GM12878 (cell line): ENCODE data around the gene TIMP3. TPM values are rescaled to one million over a fixed set of nuclear protein-coding genes. Genes with fewer than 3 reads are reported as not detected.

Source experiments
- ATAC-seq: fragments of 200-7000 bp; cut with Tn5 transposase; 3 replicates; pipeline ENCODE4 v1.9.1; 2020; ENCODE audit warnings: mild to moderate bottlenecking, moderate library complexity
- BruUV-seq: library from RNA; stranded (reverse); fragments of 400-500 nt; replicated peaks from 2 replicates; lab custom pipeline; 2021; lab: Mats Ljungman, UMichigan
- CTCF ChIA-PET: fragments of 300-600 bp; sonication (Branson Sonifier 250); formaldehyde crosslinking; extraction: SDS; loops from one replicate; lab custom pipeline; 2021; ENCODE audit warnings: inconsistent platforms; lab: Yijun Ruan, JAX
- POLR2A ChIA-PET: fragments of 350-600 bp; formaldehyde crosslinking; extraction: SDS; loops from one replicate; lab custom pipeline; 2021; ENCODE audit warnings: inconsistent platforms; lab: Charles Lee
- RAD21 ChIA-PET: fragments of 300-600 bp; sonication (Branson Sonifier 250); formaldehyde crosslinking; loops from one replicate; lab custom pipeline; 2023; ENCODE audit warnings: antibody characterized with exemption; ENCODE audit not compliant: unreplicated experiment; lab: Charles Lee
- SMC1A ChIA-PET: fragments of 300-600 bp; sonication (Branson Sonifier 250); formaldehyde crosslinking; loops from one replicate; lab custom pipeline; 2023; ENCODE audit not compliant: unreplicated experiment, uncharacterized antibody; lab: Charles Lee
- DNase-seq: peaks from one replicate; pipeline ENCODE4 v3.0.0-alpha.2; 2011; ENCODE audit warnings: low read depth, low spot score
- FAIRE-seq: peaks from 3 replicates; lab custom pipeline; 2011; peaks lifted over from hg19 to GRCh38; lab: Jason Lieb, UNC
- H2AFZ ChIP-seq: 2 replicates; pipeline ENCODE4 v1.6.0; 2011; ENCODE audit warnings: low read depth, low read length, control low read depth; ENCODE audit not compliant: control insufficient read depth
- H3K27ac ChIP-seq: 2 replicates; pipeline ENCODE4 v1.5.1; 2011; ENCODE audit warnings: control low read depth; ENCODE audit not compliant: control insufficient read depth, insufficient read depth
- H3K27me3 ChIP-seq, 2 experiments: replicated peaks in 1 of 2; 2 replicates each; pipeline versions ENCODE4 v1.6.0 to v1.6.1; 2011; ENCODE audit warnings: low read length in 1 of 2; ENCODE audit not compliant: control insufficient read depth in 2 of 2, insufficient read depth in 2 of 2
- H3K36me3 ChIP-seq, 2 experiments: 2 replicates each; pipeline ENCODE4 v1.5.1; 2011; ENCODE audit warnings: low read length in 1 of 2; ENCODE audit not compliant: control insufficient read depth in 2 of 2, insufficient read depth in 2 of 2
- H3K4me1 ChIP-seq: 2 replicates; pipeline ENCODE4 v1.6.1; 2011; ENCODE audit warnings: mild to moderate bottlenecking, low read length, moderate library complexity, mixed read lengths; ENCODE audit not compliant: control insufficient read depth, insufficient read depth
- H3K4me2 ChIP-seq: 2 replicates; pipeline ENCODE4 v1.6.0; 2011; ENCODE audit warnings: control low read depth; ENCODE audit not compliant: control insufficient read depth, insufficient read depth
- H3K4me3 ChIP-seq: fragments of 200-600 bp; sonication (generic); 2 replicates; pipeline ENCODE4 v1.5.1; 2016
- H3K79me2 ChIP-seq: 2 replicates; pipeline ENCODE4 v1.6.0; 2011; ENCODE audit warnings: low read length; ENCODE audit not compliant: control insufficient read depth, insufficient read depth
- H3K9ac ChIP-seq: 2 replicates; pipeline ENCODE4 v1.8.0; 2011; ENCODE audit warnings: low read length, control low read depth, mixed read lengths; ENCODE audit not compliant: control insufficient read depth, insufficient read depth
- H3K9me3 ChIP-seq: replicated peaks from 3 replicates; pipeline ENCODE4 v1.5.1; 2011; ENCODE audit warnings: mild to moderate bottlenecking, low read length; ENCODE audit not compliant: control insufficient read depth, insufficient read depth
- H4K20me1 ChIP-seq: 2 replicates; pipeline ENCODE4 v1.6.0; 2011; ENCODE audit not compliant: control insufficient read depth, insufficient read depth
- CBX5 ChIP-seq: sonication (generic); IDR thresholded peaks from 2 replicates; pipeline ENCODE4 v1.6.1; 2016; ENCODE audit warnings: low read depth, moderate library complexity, mild to moderate bottlenecking, inconsistent platforms
- FOXK2 ChIP-seq: fragments of 450-650 bp; IDR thresholded peaks from 2 replicates; pipeline ENCODE4 v1.6.1; 2017; ENCODE audit warnings: mild to moderate bottlenecking, moderate library complexity
- GATAD2B ChIP-seq: fragments of 450-650 bp; conservative IDR thresholded peaks from 2 replicates; pipeline ENCODE4 v1.6.1; 2017; ENCODE audit warnings: low read depth, mild to moderate bottlenecking, moderate library complexity
- JUND ChIP-seq: IDR thresholded peaks from 2 replicates; pipeline ENCODE4 v1.6.1; 2012; ENCODE audit warnings: low read depth, mild to moderate bottlenecking, low read length, improper control_type of control experiment, moderate library complexity
- KDM1A ChIP-seq: fragments of 200-600 bp; sonication (generic); IDR thresholded peaks from 2 replicates; pipeline ENCODE4 v1.6.1; 2016; ENCODE audit warnings: borderline replicate concordance
- PAX5 ChIP-seq: IDR thresholded peaks from 2 replicates; pipeline ENCODE4 v1.6.1; 2011; ENCODE audit warnings: low read depth, low read length, borderline replicate concordance
- RAD51 ChIP-seq: fragments of 450-650 bp; IDR thresholded peaks from 2 replicates; pipeline ENCODE4 v1.6.1; 2016; ENCODE audit warnings: moderate library complexity, mild to moderate bottlenecking, inconsistent platforms
- RCOR1 ChIP-seq: conservative IDR thresholded peaks from 2 replicates; pipeline ENCODE4 v1.6.1; 2012; ENCODE audit warnings: low read depth, low read length, improper control_type of control experiment
- RFX5 ChIP-seq: IDR thresholded peaks from 2 replicates; pipeline ENCODE4 v1.6.1; 2011; ENCODE audit warnings: low read depth, low read length, improper control_type of control experiment
- SMC3 ChIP-seq: IDR thresholded peaks from 2 replicates; pipeline ENCODE4 v1.6.1; 2011; ENCODE audit warnings: low read length, improper control_type of control experiment, borderline replicate concordance
- STAT3 ChIP-seq: IDR thresholded peaks from 2 replicates; pipeline ENCODE4 v1.6.1; 2011; ENCODE audit warnings: low read depth, low read length, improper control_type of control experiment
- ZNF384 ChIP-seq: IDR thresholded peaks from 2 replicates; pipeline ENCODE4 v1.6.1; 2012; ENCODE audit warnings: low read depth, mild to moderate bottlenecking, low read length, improper control_type of control experiment, borderline replicate concordance
- ZNF622 ChIP-seq: fragments of 450-650 bp; IDR thresholded peaks from 2 replicates; pipeline ENCODE4 v1.6.1; 2017; ENCODE audit warnings: mild to moderate bottlenecking, inconsistent platforms
- ZSCAN29 ChIP-seq: fragments of 450-650 bp; IDR thresholded peaks from 2 replicates; pipeline ENCODE4 v1.6.1; 2017; ENCODE audit warnings: mild to moderate bottlenecking, moderate library complexity
- ZZZ3 ChIP-seq: IDR thresholded peaks from 2 replicates; pipeline ENCODE4 v1.6.1; 2011; ENCODE audit warnings: low read depth; ENCODE audit not compliant: control insufficient read depth, insufficient read length
- WGBS: methylation state at CpG from one replicate; pipeline ENCODE4 v1.1.6; 2016; ENCODE audit warnings: low lambda C conversion rate; ENCODE audit not compliant: insufficient replicate concordance, insufficient coverage; ENCODE audit errors: missing lambda C conversion rate; 5-methylcytosine and 5-hydroxymethylcytosine counted together
- in situ Hi-C: fragments of 300-500 bp; cut with MboI; formaldehyde crosslinking; loops from 9 replicates; pipeline ENCODE4 v1.14.3; 2018; ENCODE audit warnings: mixed read lengths
- intact Hi-C: fragments of 100-400 bp; cut with micrococcal nuclease; formaldehyde crosslinking; loops from one replicate; pipeline ENCODE4 v1.14.2; 2022; ENCODE audit not compliant: unreplicated experiment
- polyA plus RNA-seq, 11 experiments: library from polyadenylated mRNA; depleted of rRNA in 4 of 11; unstranded in 6 of 11; stranded (reverse) in 5 of 11; fragments of >200 nt; fragmentation: Nextera tagmentation in 4 of 11; fragmentation: Illumina TruSeq in 1 of 11; extraction: Ambion mirVana in 4 of 11; extraction: Trizol in 1 of 11; gene quantifications; 1 replicate in 1 of 11; 2 replicates in 10 of 11; pipeline versions ENCODE4 v1.2.1 to v1.2.3, GENCODE V29; 2011 to 2016; ENCODE audit warnings: inconsistent platforms in 2 of 11, missing spikeins in 2 of 11, low read depth in 1 of 11
- total RNA-seq, 4 experiments: library from RNA; depleted of rRNA in 3 of 4; stranded (reverse); fragments of >200 nt in 3 of 4; fragmentation: Illumina TruSeq in 1 of 4; extraction: Trizol in 1 of 4; gene quantifications; 2 replicates each; pipeline versions ENCODE4 v1.2.1 to v1.2.3, GENCODE V29; 2013 to 2021
- TF ChIP-seq, protein P1 (sequence below): IDR thresholded peaks from 2 replicates; pipeline ENCODE4 v1.6.1; 2011; ENCODE audit warnings: low read depth, low read length, improper control_type of control experiment, borderline replicate concordance
- TF ChIP-seq, protein P2 (sequence below): fragments of 450-650 bp; IDR thresholded peaks from 2 replicates; pipeline ENCODE4 v1.6.1; 2017; ENCODE audit warnings: low read depth, mild to moderate bottlenecking, moderate library complexity
- TF ChIP-seq, protein P3 (sequence below): IDR thresholded peaks from 2 replicates; pipeline ENCODE4 v1.6.1; 2012; ENCODE audit warnings: improper control_type of control experiment, low read depth, low read length; ENCODE audit not compliant: insufficient replicate concordance

The TIMP3 gene
- total and polyA plus RNA-seq, 10 of the 15 experiments (the other 5 are each of a cell fraction or from before 2014, with no cell fraction given) = 0.01 to 0.74 (median 0.27) TPM; not detected in 5

DNA sequence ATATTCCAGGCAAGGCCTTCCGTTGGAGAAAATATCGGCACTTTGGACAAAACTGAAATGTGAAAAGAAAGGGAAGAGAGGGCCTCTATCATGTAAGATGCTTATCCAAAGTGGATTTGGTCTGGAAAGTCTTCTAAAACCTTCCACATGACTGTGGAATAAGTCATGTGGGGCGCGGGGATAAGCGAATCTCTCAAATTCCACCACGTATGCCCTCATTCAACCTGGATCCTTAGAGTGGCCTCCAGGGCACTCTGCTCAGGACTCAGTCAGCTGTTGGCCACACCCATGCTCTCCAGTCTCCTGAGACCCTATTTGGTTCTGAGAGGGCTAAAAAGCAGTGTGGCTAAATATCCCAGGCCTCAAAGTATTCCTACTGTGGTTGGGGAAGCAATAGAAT, 2.0 kb upstream of the TIMP3 start:
- Histone ChIP-seq H3K4me3 (no peak overlapping the region), H4K20me1 (no peaks in the 10 kb centered on the region), H3K4me2 (no peak overlapping the region), H3K9me3 (no peaks in the 10 kb centered on the region), H3K79me2 (no peaks in the 10 kb centered on the region), H2AFZ (no peak overlapping the region), H3K9ac (no peak overlapping the region), H3K27me3 (peaks cover 4 to 5% of the 10 kb centered on the region in 2 experiments; a peak in 3 of 4 replicates), H3K27ac (no peak overlapping the region), H3K4me1 (no peaks in the 10 kb centered on the region), H3K36me3 (no peaks in the 10 kb centered on the region)
- ChIA-PET POLR2A (no interaction called here), RAD21 (no interaction called here), SMC1A (no interaction called here), CTCF (interaction anchor here (0.6 to 7.8 kb wide), 2 partner anchors 82 to 270 kb away, joined by 3 to 108 read pairs; no protein-coding TSS in a partner anchor)
- no peak for FAIRE-seq
- 88% methylated on average over 6 of the region's 6 CpGs for WGBS
- ATAC-seq = no peak
- DNase-seq = no peak
- in situ Hi-C loops = loop anchor here (5.0 kb wide), 2 partner anchors 137 to 272 kb away; no protein-coding TSS in a partner anchor
- BruUV-seq = no TSS peak
- intact Hi-C loops = no loop called here
- TF ChIP-seq RAD51 (no peak), ZZZ3 (no peak), RCOR1 (no peak), GATAD2B (no peak), RFX5 (no peak), PAX5 (no peak), JUND (no peak), ZSCAN29 (no peak), STAT3 (no peak), ZNF622 (no peak), CBX5 (no peak), ZNF384 (no peak), SMC3 (no peak), FOXK2 (no peak), KDM1A (no peak)
- TF ChIP-seq, protein P1, sequence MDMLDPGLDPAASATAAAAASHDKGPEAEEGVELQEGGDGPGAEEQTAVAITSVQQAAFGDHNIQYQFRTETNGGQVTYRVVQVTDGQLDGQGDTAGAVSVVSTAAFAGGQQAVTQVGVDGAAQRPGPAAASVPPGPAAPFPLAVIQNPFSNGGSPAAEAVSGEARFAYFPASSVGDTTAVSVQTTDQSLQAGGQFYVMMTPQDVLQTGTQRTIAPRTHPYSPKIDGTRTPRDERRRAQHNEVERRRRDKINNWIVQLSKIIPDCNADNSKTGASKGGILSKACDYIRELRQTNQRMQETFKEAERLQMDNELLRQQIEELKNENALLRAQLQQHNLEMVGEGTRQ = no peak
- TF ChIP-seq, protein P2, sequence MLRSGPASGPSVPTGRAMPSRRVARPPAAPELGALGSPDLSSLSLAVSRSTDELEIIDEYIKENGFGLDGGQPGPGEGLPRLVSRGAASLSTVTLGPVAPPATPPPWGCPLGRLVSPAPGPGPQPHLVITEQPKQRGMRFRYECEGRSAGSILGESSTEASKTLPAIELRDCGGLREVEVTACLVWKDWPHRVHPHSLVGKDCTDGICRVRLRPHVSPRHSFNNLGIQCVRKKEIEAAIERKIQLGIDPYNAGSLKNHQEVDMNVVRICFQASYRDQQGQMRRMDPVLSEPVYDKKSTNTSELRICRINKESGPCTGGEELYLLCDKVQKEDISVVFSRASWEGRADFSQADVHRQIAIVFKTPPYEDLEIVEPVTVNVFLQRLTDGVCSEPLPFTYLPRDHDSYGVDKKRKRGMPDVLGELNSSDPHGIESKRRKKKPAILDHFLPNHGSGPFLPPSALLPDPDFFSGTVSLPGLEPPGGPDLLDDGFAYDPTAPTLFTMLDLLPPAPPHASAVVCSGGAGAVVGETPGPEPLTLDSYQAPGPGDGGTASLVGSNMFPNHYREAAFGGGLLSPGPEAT = no peak
- TF ChIP-seq, protein P3, sequence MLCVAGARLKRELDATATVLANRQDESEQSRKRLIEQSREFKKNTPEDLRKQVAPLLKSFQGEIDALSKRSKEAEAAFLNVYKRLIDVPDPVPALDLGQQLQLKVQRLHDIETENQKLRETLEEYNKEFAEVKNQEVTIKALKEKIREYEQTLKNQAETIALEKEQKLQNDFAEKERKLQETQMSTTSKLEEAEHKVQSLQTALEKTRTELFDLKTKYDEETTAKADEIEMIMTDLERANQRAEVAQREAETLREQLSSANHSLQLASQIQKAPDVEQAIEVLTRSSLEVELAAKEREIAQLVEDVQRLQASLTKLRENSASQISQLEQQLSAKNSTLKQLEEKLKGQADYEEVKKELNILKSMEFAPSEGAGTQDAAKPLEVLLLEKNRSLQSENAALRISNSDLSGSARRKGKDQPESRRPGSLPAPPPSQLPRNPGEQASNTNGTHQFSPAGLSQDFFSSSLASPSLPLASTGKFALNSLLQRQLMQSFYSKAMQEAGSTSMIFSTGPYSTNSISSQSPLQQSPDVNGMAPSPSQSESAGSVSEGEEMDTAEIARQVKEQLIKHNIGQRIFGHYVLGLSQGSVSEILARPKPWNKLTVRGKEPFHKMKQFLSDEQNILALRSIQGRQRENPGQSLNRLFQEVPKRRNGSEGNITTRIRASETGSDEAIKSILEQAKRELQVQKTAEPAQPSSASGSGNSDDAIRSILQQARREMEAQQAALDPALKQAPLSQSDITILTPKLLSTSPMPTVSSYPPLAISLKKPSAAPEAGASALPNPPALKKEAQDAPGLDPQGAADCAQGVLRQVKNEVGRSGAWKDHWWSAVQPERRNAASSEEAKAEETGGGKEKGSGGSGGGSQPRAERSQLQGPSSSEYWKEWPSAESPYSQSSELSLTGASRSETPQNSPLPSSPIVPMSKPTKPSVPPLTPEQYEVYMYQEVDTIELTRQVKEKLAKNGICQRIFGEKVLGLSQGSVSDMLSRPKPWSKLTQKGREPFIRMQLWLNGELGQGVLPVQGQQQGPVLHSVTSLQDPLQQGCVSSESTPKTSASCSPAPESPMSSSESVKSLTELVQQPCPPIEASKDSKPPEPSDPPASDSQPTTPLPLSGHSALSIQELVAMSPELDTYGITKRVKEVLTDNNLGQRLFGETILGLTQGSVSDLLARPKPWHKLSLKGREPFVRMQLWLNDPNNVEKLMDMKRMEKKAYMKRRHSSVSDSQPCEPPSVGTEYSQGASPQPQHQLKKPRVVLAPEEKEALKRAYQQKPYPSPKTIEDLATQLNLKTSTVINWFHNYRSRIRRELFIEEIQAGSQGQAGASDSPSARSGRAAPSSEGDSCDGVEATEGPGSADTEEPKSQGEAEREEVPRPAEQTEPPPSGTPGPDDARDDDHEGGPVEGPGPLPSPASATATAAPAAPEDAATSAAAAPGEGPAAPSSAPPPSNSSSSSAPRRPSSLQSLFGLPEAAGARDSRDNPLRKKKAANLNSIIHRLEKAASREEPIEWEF = no peak
